Endothelial cell (in vitro differentiated cells): ENCODE measurements around the gene RAB21. TPM values are rescaled to one million over a fixed set of nuclear protein-coding genes. Genes with fewer than 3 reads are reported as not detected.
A peak's percentile ranks its signal among the peaks of the same experiment; 100 is the strongest.

Experiments
- DNase-seq: peaks from one replicate; pipeline ENCODE4 v3.0.0; 2021; ENCODE audit warnings: low spot score
- H3K27ac Mint-ChIP-seq: one replicate; pipeline ENCODE4 v1.8.0; 2021; ENCODE audit warnings: mixed read lengths, inconsistent platforms; ENCODE audit not compliant: unreplicated experiment
- H3K27me3 Mint-ChIP-seq: one replicate; pipeline ENCODE4 v1.8.0; 2021; ENCODE audit warnings: mild to moderate bottlenecking, moderate library complexity, mixed read lengths, inconsistent platforms; ENCODE audit not compliant: unreplicated experiment
- H3K36me3 Mint-ChIP-seq: one replicate; pipeline ENCODE4 v1.8.0; 2021; ENCODE audit warnings: mild to moderate bottlenecking, low read depth, mixed read lengths, inconsistent platforms; ENCODE audit not compliant: unreplicated experiment
- H3K4me1 Mint-ChIP-seq: one replicate; pipeline ENCODE4 v1.8.0; 2021; ENCODE audit warnings: mild to moderate bottlenecking, mixed read lengths, inconsistent platforms; ENCODE audit not compliant: unreplicated experiment
- H3K4me3 Mint-ChIP-seq: one replicate; pipeline ENCODE4 v1.8.0; 2021; ENCODE audit warnings: mild to moderate bottlenecking, mixed read lengths, inconsistent platforms; ENCODE audit not compliant: unreplicated experiment
- H3K9me3 Mint-ChIP-seq: one replicate; pipeline ENCODE4 v1.8.0; 2021; ENCODE audit warnings: mixed read lengths, inconsistent platforms; ENCODE audit not compliant: unreplicated experiment
- total RNA-seq: library from RNA; stranded (reverse); fragmentation: NEBNext Ultra II Directional; extraction: Animal tissue kit (Norgen Biotek cat#: 25700); gene quantifications from one replicate; pipeline ENCODE4 v1.2.1, GENCODE V29; 2021; ENCODE audit not compliant: unreplicated experiment
- TF ChIP-seq, protein P1 (sequence below): fragments of 200-600 bp; sonication (generic); IDR thresholded peaks from one replicate; pipeline ENCODE4 v1.5.0; 2021; ENCODE audit warnings: antibody characterized with exemption; ENCODE audit not compliant: unreplicated experiment

Gene RAB21
- total RNA-seq, 1 donor from 2014 or later, result 53.7 TPM

- TF ChIP-seq, protein P1, sequence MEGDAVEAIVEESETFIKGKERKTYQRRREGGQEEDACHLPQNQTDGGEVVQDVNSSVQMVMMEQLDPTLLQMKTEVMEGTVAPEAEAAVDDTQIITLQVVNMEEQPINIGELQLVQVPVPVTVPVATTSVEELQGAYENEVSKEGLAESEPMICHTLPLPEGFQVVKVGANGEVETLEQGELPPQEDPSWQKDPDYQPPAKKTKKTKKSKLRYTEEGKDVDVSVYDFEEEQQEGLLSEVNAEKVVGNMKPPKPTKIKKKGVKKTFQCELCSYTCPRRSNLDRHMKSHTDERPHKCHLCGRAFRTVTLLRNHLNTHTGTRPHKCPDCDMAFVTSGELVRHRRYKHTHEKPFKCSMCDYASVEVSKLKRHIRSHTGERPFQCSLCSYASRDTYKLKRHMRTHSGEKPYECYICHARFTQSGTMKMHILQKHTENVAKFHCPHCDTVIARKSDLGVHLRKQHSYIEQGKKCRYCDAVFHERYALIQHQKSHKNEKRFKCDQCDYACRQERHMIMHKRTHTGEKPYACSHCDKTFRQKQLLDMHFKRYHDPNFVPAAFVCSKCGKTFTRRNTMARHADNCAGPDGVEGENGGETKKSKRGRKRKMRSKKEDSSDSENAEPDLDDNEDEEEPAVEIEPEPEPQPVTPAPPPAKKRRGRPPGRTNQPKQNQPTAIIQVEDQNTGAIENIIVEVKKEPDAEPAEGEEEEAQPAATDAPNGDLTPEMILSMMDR, result no peak
- no peak overlapping the region for H3K27ac Mint-ChIP-seq
- no peak for DNase-seq
- H3K4me3 Mint-ChIP-seq, result no peak overlapping the region
- H3K27me3 Mint-ChIP-seq, result no peaks in the 10 kb centered on the region
- H3K36me3 Mint-ChIP-seq, result no peaks in the 10 kb centered on the region
- H3K9me3 Mint-ChIP-seq, result no peaks in the 10 kb centered on the region
- peaks cover 26% of the 10 kb centered on the region for H3K4me1 Mint-ChIP-seq
These were observed 37.9 kb downstream of the RAB21 start for GRCh38 chr12:71792599-71792998.

DNA sequence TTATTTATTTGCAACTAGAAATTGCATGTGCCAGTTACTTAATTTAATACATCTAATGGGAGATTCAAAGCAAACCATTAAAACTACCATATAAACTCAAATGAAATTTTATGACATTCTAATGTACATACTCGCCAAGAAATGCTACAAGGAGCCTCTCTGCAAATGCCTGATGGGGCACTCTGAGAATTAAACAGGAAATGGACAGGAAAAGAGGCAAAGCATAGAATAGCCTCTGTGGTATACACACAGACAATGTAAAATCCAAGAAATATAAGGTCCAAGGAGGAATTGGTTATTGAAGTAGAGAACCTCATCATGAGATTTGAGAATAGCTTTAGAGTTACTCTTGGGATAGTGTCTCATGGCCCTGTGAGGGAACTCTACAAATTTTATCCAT, 41.2 kb downstream of the RAB21 start:
- Mint-ChIP-seq H3K9me3 (no peaks in the 10 kb centered on the region), H3K27ac (peak overlapping the region; percentile 67), H3K36me3 (no peaks in the 10 kb centered on the region), H3K27me3 (no peaks in the 10 kb centered on the region), H3K4me1 (peaks cover 19% of the 10 kb centered on the region), H3K4me3 (no peak overlapping the region)
- TF ChIP-seq, protein P1, result no peak
- DNase-seq, result no peak

GRCh38 chr12:71797531-71797930, 42.9 kb downstream of the RAB21 start:
- DNase-seq, result no peak
- no peaks in the 10 kb centered on the region for H3K9me3 Mint-ChIP-seq
- no peaks in the 10 kb centered on the region for H3K27me3 Mint-ChIP-seq
- TF ChIP-seq, protein P1, result no peak
- no peaks in the 10 kb centered on the region for H3K36me3 Mint-ChIP-seq
- no peak overlapping the region for H3K4me3 Mint-ChIP-seq
- H3K27ac Mint-ChIP-seq, result no peak overlapping the region
- peaks cover 19% of the 10 kb centered on the region for H3K4me1 Mint-ChIP-seq

GRCh38 chr12:71799106-71799505, 44.4 kb downstream of the RAB21 start:
- Mint-ChIP-seq H3K27me3 (no peaks in the 10 kb centered on the region), H3K9me3 (no peaks in the 10 kb centered on the region), H3K4me1 (peaks cover 19% of the 10 kb centered on the region), H3K4me3 (no peak overlapping the region), H3K27ac (peak overlapping the region; percentile 26), H3K36me3 (no peaks in the 10 kb centered on the region)
- no peak for DNase-seq
- TF ChIP-seq, protein P1, result no peak

GRCh38 chr12:71800177-71800576, 45.5 kb downstream of the RAB21 start:
- Mint-ChIP-seq H3K9me3 (no peaks in the 10 kb centered on the region), H3K36me3 (no peaks in the 10 kb centered on the region), H3K4me1 (peaks cover 19% of the 10 kb centered on the region), H3K27ac (no peak overlapping the region), H3K27me3 (no peaks in the 10 kb centered on the region), H3K4me3 (no peak overlapping the region)
- TF ChIP-seq, protein P1, result no peak
- no peak for DNase-seq
